GM23338 (cell line): ENCODE measurements around the gene ZBTB39. TPM values are rescaled to one million over a fixed set of nuclear protein-coding genes. Genes with fewer than 3 reads are reported as not detected.

Experiments
- ATAC-seq: fragments of 200-7000 bp; cut with Tn5 transposase; 3 replicates; pipeline ENCODE4 v1.9.1; 2020
- DNase-seq: peaks from one replicate; pipeline ENCODE4 v3.0.0-alpha.2; 2015; ENCODE audit warnings: low spot score
- H2AFZ ChIP-seq: fragments of 200-600 bp; sonication (generic); 2 replicates; pipeline ENCODE4 v1.8.0; 2016; ENCODE audit warnings: antibody characterized with exemption, mild to moderate bottlenecking, moderate library complexity
- H3F3A ChIP-seq: fragments of 200-600 bp; sonication (generic); replicated peaks from 2 replicates; pipeline ENCODE4 v1.8.0; 2017; ENCODE audit warnings: antibody characterized with exemption, mixed run types, low read depth
- H3K27ac ChIP-seq: fragments of 200-600 bp; sonication (generic); 2 replicates; pipeline ENCODE4 v1.6.1; 2016; ENCODE audit warnings: low read depth
- H3K27me3 ChIP-seq: fragments of 200-600 bp; sonication (generic); 2 replicates; pipeline ENCODE4 v1.8.0; 2016; ENCODE audit warnings: mild to moderate bottlenecking, mixed run types, moderate library complexity; ENCODE audit not compliant: insufficient read depth
- H3K36me3 ChIP-seq: fragments of 200-600 bp; sonication (generic); 2 replicates; pipeline ENCODE4 v1.8.0; 2016; ENCODE audit warnings: mild to moderate bottlenecking; ENCODE audit not compliant: insufficient read depth
- H3K4me1 ChIP-seq: fragments of 200-600 bp; sonication (generic); 2 replicates; pipeline ENCODE4 v1.8.0; 2016; ENCODE audit warnings: mild to moderate bottlenecking, moderate library complexity; ENCODE audit not compliant: insufficient read depth
- H3K4me2 ChIP-seq: fragments of 200-600 bp; sonication (generic); 2 replicates; pipeline ENCODE4 v1.7.1; 2017; ENCODE audit warnings: mixed run types
- H3K4me3 ChIP-seq: fragments of 200-600 bp; sonication (generic); 2 replicates; pipeline ENCODE4 v1.6.1; 2016; ENCODE audit warnings: mixed run types
- H3K79me2 ChIP-seq: fragments of 200-600 bp; sonication (generic); replicated peaks from 2 replicates; pipeline ENCODE4 v1.8.0; 2017; ENCODE audit warnings: mild to moderate bottlenecking; ENCODE audit not compliant: insufficient read depth
- H3K9me2 ChIP-seq: fragments of 200-600 bp; sonication (generic); 2 replicates; pipeline ENCODE4 v1.8.0; 2017; ENCODE audit not compliant: insufficient read depth
- H4K20me1 ChIP-seq: fragments of 200-600 bp; sonication (generic); replicated peaks from 2 replicates; pipeline ENCODE4 v1.8.0; 2017; ENCODE audit warnings: mild to moderate bottlenecking; ENCODE audit not compliant: insufficient read depth
- H3K27ac Mint-ChIP-seq: 2 replicates; pipeline ENCODE4 v1.8.0; 2020; ENCODE audit warnings: inconsistent platforms, mild to moderate bottlenecking, moderate library complexity, mixed read lengths
- H3K27me3 Mint-ChIP-seq: 3 replicates; pipeline ENCODE4 v1.8.0; 2022; ENCODE audit warnings: low read depth, mild to moderate bottlenecking, moderate library complexity, mixed read lengths, inconsistent platforms; ENCODE audit not compliant: insufficient read depth, poor library complexity
- H3K36me3 Mint-ChIP-seq: 3 replicates; pipeline ENCODE4 v1.8.0; 2021; ENCODE audit warnings: low read depth, mild to moderate bottlenecking, inconsistent platforms, moderate library complexity, mixed read lengths
- H3K4me1 Mint-ChIP-seq: 3 replicates; pipeline ENCODE4 v1.8.0; 2020; ENCODE audit warnings: mild to moderate bottlenecking, inconsistent platforms, mixed read lengths
- H3K4me3 Mint-ChIP-seq: 3 replicates; pipeline ENCODE4 v1.8.0; 2021; ENCODE audit warnings: moderate library complexity, mild to moderate bottlenecking, inconsistent platforms, mixed read lengths
- H3K9me3 Mint-ChIP-seq: 3 replicates; pipeline ENCODE4 v1.8.0; 2020; ENCODE audit warnings: moderate library complexity, mild to moderate bottlenecking, inconsistent platforms, mixed read lengths
- EZH2 ChIP-seq: fragments of 200-600 bp; sonication (generic); IDR thresholded peaks from one replicate; pipeline ENCODE4 v1.8.0; 2017; ENCODE audit warnings: antibody characterized with exemption, mild to moderate bottlenecking, low read depth; ENCODE audit not compliant: unreplicated experiment
- STAT1 ChIP-seq: IDR thresholded peaks from one replicate; pipeline ENCODE4 v1.6.1; 2016; ENCODE audit warnings: antibody characterized with exemption; ENCODE audit not compliant: unreplicated experiment
- polyA plus RNA-seq: library from polyadenylated mRNA; unstranded; fragments of >200 nt; fragmentation: Nextera tagmentation; extraction: Ambion mirVana; gene quantifications from 2 replicates; pipeline ENCODE4 v1.2.1, GENCODE V29; 2016
- total RNA-seq: library from RNA; depleted of rRNA; stranded (reverse); fragments of >200 nt; shearing (Covaris generic); gene quantifications from 2 replicates; pipeline ENCODE4 v1.2.3, GENCODE V29; 2014
- TF ChIP-seq, protein P1 (sequence below), 2 experiments: fragments of 200-600 bp in 1 of 2; sonication (generic) in 1 of 2; conservative IDR thresholded peaks; 2 replicates each; pipeline versions ENCODE4 v1.5.1 to v1.6.1; 2016 to 2017; ENCODE audit warnings: antibody characterized with exemption in 2 of 2, low read depth in 2 of 2, mild to moderate bottlenecking in 2 of 2, moderate library complexity in 1 of 2
- TF ChIP-seq, protein P2 (sequence below): IDR thresholded peaks from one replicate; pipeline ENCODE4 v1.6.1; 2018; ENCODE audit warnings: antibody characterized with exemption; ENCODE audit not compliant: unreplicated experiment

ZBTB39 gene
- total and polyA plus RNA-seq, 2 experiments from 2014 or later, result 6.6 to 26.7 TPM

DNA sequence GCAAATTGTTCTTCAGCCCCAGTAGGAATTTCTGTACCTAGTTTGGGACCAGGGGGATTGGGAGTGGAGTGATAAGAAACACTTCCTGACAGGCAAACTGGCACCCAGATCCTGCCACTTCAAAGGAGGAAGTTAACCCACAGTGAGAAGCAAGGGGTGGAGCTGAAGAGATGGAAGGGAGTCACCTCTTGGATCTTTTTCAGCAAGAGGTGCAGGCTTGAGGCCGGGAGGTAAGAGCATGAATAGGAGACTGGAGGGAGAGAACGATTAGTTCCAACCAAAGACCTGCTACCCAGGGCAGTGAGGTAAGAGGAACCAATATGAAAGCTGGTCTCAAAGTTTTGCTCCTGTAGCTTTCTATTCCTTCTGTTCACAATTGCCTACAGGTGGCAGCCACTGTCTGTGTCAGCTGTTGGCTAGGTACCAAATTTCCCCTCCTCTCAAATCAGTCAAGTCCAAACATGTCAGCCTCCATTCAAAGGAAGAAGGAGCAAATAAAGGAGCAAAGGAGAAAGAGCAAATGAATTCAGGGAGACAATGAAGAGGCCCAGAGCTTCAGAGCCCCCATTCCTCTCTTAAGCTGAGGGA lies 24.9 kb upstream of the ZBTB39 start:
- no peaks in the 10 kb centered on the region; the same call in 2 of the 3 replicates for H3K36me3 Mint-ChIP-seq
- Histone ChIP-seq H3K4me3 (no peak overlapping the region), H3K79me2 (no peaks in the 10 kb centered on the region), H4K20me1 (no peaks in the 10 kb centered on the region), H3K4me2 (no peak overlapping the region), H3K27ac (no peak overlapping the region), H3K36me3 (no peaks in the 10 kb centered on the region), H3K9me2 (no peaks in the 10 kb centered on the region), H3K27me3 (no peaks in the 10 kb centered on the region), H3K4me1 (peaks cover 9% of the 10 kb centered on the region; the same call in 1 of the 2 replicates), H2AFZ (peak overlapping the region; percentile 95), H3F3A (no peaks in the 10 kb centered on the region)
- H3K27me3 Mint-ChIP-seq, result peaks cover 15% of the 10 kb centered on the region
- H3K27ac Mint-ChIP-seq, result no peak overlapping the region
- no peaks in the 10 kb centered on the region for H3K9me3 Mint-ChIP-seq
- H3K4me3 Mint-ChIP-seq, result no peak overlapping the region
- H3K4me1 Mint-ChIP-seq, result peaks cover 27% of the 10 kb centered on the region
- TF ChIP-seq EZH2, result no peak
- TF ChIP-seq, protein P1, sequence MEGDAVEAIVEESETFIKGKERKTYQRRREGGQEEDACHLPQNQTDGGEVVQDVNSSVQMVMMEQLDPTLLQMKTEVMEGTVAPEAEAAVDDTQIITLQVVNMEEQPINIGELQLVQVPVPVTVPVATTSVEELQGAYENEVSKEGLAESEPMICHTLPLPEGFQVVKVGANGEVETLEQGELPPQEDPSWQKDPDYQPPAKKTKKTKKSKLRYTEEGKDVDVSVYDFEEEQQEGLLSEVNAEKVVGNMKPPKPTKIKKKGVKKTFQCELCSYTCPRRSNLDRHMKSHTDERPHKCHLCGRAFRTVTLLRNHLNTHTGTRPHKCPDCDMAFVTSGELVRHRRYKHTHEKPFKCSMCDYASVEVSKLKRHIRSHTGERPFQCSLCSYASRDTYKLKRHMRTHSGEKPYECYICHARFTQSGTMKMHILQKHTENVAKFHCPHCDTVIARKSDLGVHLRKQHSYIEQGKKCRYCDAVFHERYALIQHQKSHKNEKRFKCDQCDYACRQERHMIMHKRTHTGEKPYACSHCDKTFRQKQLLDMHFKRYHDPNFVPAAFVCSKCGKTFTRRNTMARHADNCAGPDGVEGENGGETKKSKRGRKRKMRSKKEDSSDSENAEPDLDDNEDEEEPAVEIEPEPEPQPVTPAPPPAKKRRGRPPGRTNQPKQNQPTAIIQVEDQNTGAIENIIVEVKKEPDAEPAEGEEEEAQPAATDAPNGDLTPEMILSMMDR (conservative IDR thresholded peaks at IDR 0.05; ENCODE audit: low read depth in 2 of 2), result peak; percentile 15 to 55; a peak in 3 of 4 replicates
- DNase-seq, result peak; percentile 31
- peak; percentile 36 for ATAC-seq

DNA sequence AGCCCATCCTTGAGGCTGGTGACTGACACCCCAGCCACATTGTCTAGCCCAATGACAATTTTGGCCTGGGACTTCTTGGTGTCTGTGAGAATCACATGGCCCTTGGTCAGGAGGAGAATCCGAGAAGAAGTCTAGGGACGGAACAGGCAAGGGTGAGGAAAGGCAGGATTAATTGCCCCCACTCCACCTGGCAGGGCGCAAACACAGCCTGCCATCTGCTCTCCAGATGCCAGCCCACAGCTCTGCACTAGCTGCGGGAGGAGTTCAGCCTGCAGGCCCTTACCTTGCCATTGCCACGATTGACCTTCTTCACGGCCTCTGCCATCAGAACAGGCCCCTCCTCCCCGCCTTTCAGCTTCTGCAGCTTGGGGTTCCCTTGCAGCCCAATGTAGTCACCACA lies 23.1 kb upstream of the ZBTB39 start:
- TF ChIP-seq EZH2 (no peak), STAT1 (no peak)
- TF ChIP-seq, protein P2, sequence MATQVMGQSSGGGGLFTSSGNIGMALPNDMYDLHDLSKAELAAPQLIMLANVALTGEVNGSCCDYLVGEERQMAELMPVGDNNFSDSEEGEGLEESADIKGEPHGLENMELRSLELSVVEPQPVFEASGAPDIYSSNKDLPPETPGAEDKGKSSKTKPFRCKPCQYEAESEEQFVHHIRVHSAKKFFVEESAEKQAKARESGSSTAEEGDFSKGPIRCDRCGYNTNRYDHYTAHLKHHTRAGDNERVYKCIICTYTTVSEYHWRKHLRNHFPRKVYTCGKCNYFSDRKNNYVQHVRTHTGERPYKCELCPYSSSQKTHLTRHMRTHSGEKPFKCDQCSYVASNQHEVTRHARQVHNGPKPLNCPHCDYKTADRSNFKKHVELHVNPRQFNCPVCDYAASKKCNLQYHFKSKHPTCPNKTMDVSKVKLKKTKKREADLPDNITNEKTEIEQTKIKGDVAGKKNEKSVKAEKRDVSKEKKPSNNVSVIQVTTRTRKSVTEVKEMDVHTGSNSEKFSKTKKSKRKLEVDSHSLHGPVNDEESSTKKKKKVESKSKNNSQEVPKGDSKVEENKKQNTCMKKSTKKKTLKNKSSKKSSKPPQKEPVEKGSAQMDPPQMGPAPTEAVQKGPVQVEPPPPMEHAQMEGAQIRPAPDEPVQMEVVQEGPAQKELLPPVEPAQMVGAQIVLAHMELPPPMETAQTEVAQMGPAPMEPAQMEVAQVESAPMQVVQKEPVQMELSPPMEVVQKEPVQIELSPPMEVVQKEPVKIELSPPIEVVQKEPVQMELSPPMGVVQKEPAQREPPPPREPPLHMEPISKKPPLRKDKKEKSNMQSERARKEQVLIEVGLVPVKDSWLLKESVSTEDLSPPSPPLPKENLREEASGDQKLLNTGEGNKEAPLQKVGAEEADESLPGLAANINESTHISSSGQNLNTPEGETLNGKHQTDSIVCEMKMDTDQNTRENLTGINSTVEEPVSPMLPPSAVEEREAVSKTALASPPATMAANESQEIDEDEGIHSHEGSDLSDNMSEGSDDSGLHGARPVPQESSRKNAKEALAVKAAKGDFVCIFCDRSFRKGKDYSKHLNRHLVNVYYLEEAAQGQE, result no peak
- H3K9me3 Mint-ChIP-seq, result no peaks in the 10 kb centered on the region
- no peak for ATAC-seq

More for the DNA sequence above, 23.1 kb upstream of the ZBTB39 start:
- no peaks in the 10 kb centered on the region; the same call in 2 of the 3 replicates for H3K36me3 Mint-ChIP-seq
- peaks cover 9% of the 10 kb centered on the region; the same call in 1 of the 2 replicates for H3K4me1 ChIP-seq
- no peaks in the 10 kb centered on the region for H3K27me3 ChIP-seq
- no peak overlapping the region for H3K27ac ChIP-seq
- H3K4me2 ChIP-seq, result no peak overlapping the region
- H3K4me1 Mint-ChIP-seq, result peaks cover 29% of the 10 kb centered on the region
- no peak for DNase-seq
- H3K79me2 ChIP-seq, result no peaks in the 10 kb centered on the region
- no peaks in the 10 kb centered on the region for H4K20me1 ChIP-seq
- H3K4me3 Mint-ChIP-seq, result no peak overlapping the region
- no peaks in the 10 kb centered on the region for H3F3A ChIP-seq
- no peaks in the 10 kb centered on the region for H3K36me3 ChIP-seq
- H3K9me2 ChIP-seq, result no peaks in the 10 kb centered on the region
- H3K27me3 Mint-ChIP-seq, result peaks cover 15% of the 10 kb centered on the region
- H2AFZ ChIP-seq, result no peak overlapping the region
- no peak overlapping the region for H3K27ac Mint-ChIP-seq
- H3K4me3 ChIP-seq, result no peak overlapping the region
